Measurements from ENCODE around the gene PPOX. TPM values are rescaled to one million over a fixed set of nuclear protein-coding genes. Genes with fewer than 3 reads are reported as not detected.

PPOX gene
- total RNA-seq, 1 donor from 2014 or later, result 26.8 TPM

DNA sequence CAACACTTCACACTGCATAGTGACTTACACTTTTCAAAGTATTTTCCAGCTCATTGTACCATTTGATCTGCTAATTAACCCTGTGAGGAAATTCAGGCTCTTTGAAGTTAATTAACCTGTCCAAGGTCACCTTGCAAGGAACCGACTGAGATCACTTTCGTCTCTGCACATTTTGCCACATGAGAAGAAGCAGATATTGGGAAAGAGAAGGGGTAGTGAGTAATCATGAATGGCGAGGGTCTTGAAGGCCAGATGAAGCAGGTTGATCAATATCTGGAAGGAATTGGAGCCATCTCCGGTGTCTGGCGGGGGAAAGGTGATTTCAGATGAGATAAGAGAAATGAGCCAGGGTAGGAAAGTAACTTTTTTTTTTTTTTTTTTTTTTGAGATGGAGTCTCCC is 53.8 kb downstream of the PPOX start:
- no peak for DNase-seq (ENCODE audit: low spot score)

Other genes starting within 250 kb of the PPOX start
- gene ITLN2, start 211.6 kb upstream of the PPOX start, total RNA-seq, result not detected
- gene F11R, start 145.3 kb upstream of the PPOX start, total RNA-seq, result 166 TPM
- 79.8 TPM for gene TSTD1, start 127.5 kb upstream of the PPOX start, total RNA-seq
- 70.7 TPM for gene USF1, start 120.4 kb upstream of the PPOX start, total RNA-seq
- gene ARHGAP30, start 96.5 kb upstream of the PPOX start, total RNA-seq, result 12.1 TPM
- 75.6 TPM for gene NECTIN4, start 76.9 kb upstream of the PPOX start, total RNA-seq
- gene KLHDC9, start 68.1 kb upstream of the PPOX start, total RNA-seq, result 13.0 TPM
- 39.2 TPM for gene PFDN2, start 48.4 kb upstream of the PPOX start, total RNA-seq
- 34.7 TPM for gene NIT1, start 48.3 kb upstream of the PPOX start, total RNA-seq
- gene DEDD, start 33.8 kb upstream of the PPOX start, total RNA-seq, result 34.0 TPM
- 89.2 TPM for gene UFC1, start 12.4 kb upstream of the PPOX start, total RNA-seq
- gene USP21, start 6.9 kb upstream of the PPOX start, total RNA-seq, result 29.1 TPM
- 26.6 TPM for gene B4GALT3, start 11.1 kb downstream of the PPOX start, total RNA-seq
- 42.6 TPM for gene ADAMTS4, start 32.6 kb downstream of the PPOX start, total RNA-seq
- gene NDUFS2, start 35.9 kb downstream of the PPOX start, total RNA-seq, result 94.1 TPM
- 11.3 TPM for gene FCER1G, start 48.9 kb downstream of the PPOX start, total RNA-seq
- not detected for gene APOA2, start 57.2 kb downstream of the PPOX start, total RNA-seq
- gene TOMM40L, start 59.6 kb downstream of the PPOX start, total RNA-seq, result 17.5 TPM
- gene NR1I3, start 71.8 kb downstream of the PPOX start, total RNA-seq, result not detected
- 66.5 TPM for gene PCP4L1, start 92.3 kb downstream of the PPOX start, total RNA-seq
- gene MPZ, start 143.5 kb downstream of the PPOX start, total RNA-seq, result 3.1 TPM
- 169 TPM for gene SDHC, start 148.0 kb downstream of the PPOX start, total RNA-seq
- not detected for gene CFAP126, start 201.4 kb downstream of the PPOX start, total RNA-seq

Data from ureter (tissue), 1 donor.